Trophoblast cell (in vitro differentiated cells and primary cell): ENCODE measurements around the gene FSCB.
"Not testable (repeated sequence)": the region's sequence is repeated elsewhere in the genome, so short reads cannot be mapped to it uniquely, and the experiment has no call there.

Source experiments
- DNase-seq, 2 donors: peaks; one replicate each; pipeline ENCODE4 v3.0.0-alpha.2; 2016
- H2AFZ ChIP-seq: 2 replicates; pipeline ENCODE4 v1.6.1; 2013; ENCODE audit warnings: low read length, moderate library complexity, mild to moderate bottlenecking; ENCODE audit not compliant: insufficient read depth, poor library complexity
- H2AK5ac ChIP-seq: 2 replicates; pipeline ENCODE4 v1.6.1; 2013; ENCODE audit warnings: mild to moderate bottlenecking, low read length
- H2BK120ac ChIP-seq: 2 replicates; pipeline ENCODE4 v1.6.1; 2013; ENCODE audit warnings: low read length, mild to moderate bottlenecking, moderate library complexity; ENCODE audit not compliant: insufficient read depth, poor library complexity
- H2BK12ac ChIP-seq: 2 replicates; pipeline ENCODE4 v1.6.1; 2013; ENCODE audit warnings: mild to moderate bottlenecking, low read length, moderate library complexity
- H2BK5ac ChIP-seq: 2 replicates; pipeline ENCODE4 v1.6.1; 2013; ENCODE audit warnings: low read length, low read depth, moderate library complexity, mild to moderate bottlenecking; ENCODE audit not compliant: poor library complexity
- H3K14ac ChIP-seq: 2 replicates; pipeline ENCODE4 v1.6.1; 2013; ENCODE audit warnings: mild to moderate bottlenecking, low read length
- H3K18ac ChIP-seq: 2 replicates; pipeline ENCODE4 v1.6.1; 2013; ENCODE audit warnings: mild to moderate bottlenecking, low read length
- H3K23ac ChIP-seq: 2 replicates; pipeline ENCODE4 v1.6.1; 2013; ENCODE audit warnings: low read length
- H3K27ac ChIP-seq: 2 replicates; pipeline ENCODE4 v1.5.1; 2013; ENCODE audit warnings: low read depth, mild to moderate bottlenecking, inconsistent platforms, low read length, moderate library complexity
- H3K27me3 ChIP-seq: 2 replicates; pipeline ENCODE4 v1.6.1; 2013; ENCODE audit warnings: inconsistent platforms, mild to moderate bottlenecking, low read length, moderate library complexity; ENCODE audit not compliant: insufficient read depth
- H3K36me3 ChIP-seq, 2 experiments: 1 replicate in 1 of 2; 2 replicates in 1 of 2; pipeline ENCODE4 v1.6.1; 2013; ENCODE audit warnings: low read length in 2 of 2, mild to moderate bottlenecking in 2 of 2, moderate library complexity in 1 of 2; ENCODE audit not compliant: insufficient read depth in 2 of 2, control insufficient read depth in 1 of 2
- H3K4ac ChIP-seq: 2 replicates; pipeline ENCODE4 v1.6.1; 2013; ENCODE audit warnings: low read depth, mild to moderate bottlenecking, low read length, moderate library complexity
- H3K4me1 ChIP-seq, 2 experiments: 1 replicate in 1 of 2; 2 replicates in 1 of 2; pipeline ENCODE4 v1.6.1; 2013; ENCODE audit warnings: low read length in 2 of 2, mild to moderate bottlenecking in 2 of 2, moderate library complexity in 1 of 2; ENCODE audit not compliant: insufficient read depth in 2 of 2, control insufficient read depth in 1 of 2
- H3K4me2 ChIP-seq: 2 replicates; pipeline ENCODE4 v1.6.1; 2013; ENCODE audit warnings: inconsistent platforms, mild to moderate bottlenecking, low read length, moderate library complexity
- H3K4me3 ChIP-seq: 2 replicates; pipeline ENCODE4 v1.5.1; 2013; ENCODE audit warnings: mild to moderate bottlenecking, low read depth, low read length, inconsistent platforms
- H3K79me1 ChIP-seq: one replicate; pipeline ENCODE4 v1.6.1; 2013; ENCODE audit warnings: low read length
- H3K79me2 ChIP-seq: 2 replicates; pipeline ENCODE4 v1.6.1; 2013; ENCODE audit warnings: low read length, mild to moderate bottlenecking; ENCODE audit not compliant: control insufficient read depth, insufficient read depth, poor library complexity
- H3K9ac ChIP-seq: 2 replicates; pipeline ENCODE4 v1.6.1; 2013; ENCODE audit warnings: mild to moderate bottlenecking, low read length
- H3K9me3 ChIP-seq: 2 replicates; pipeline ENCODE4 v1.6.1; 2013; ENCODE audit warnings: low read depth, mild to moderate bottlenecking, control low read depth, inconsistent platforms, low read length; ENCODE audit not compliant: insufficient read depth
- H4K12ac ChIP-seq: 2 replicates; pipeline ENCODE4 v1.6.1; 2013; ENCODE audit warnings: low read depth, mild to moderate bottlenecking, low read length, moderate library complexity
- H4K8ac ChIP-seq: 2 replicates; pipeline ENCODE4 v1.6.1; 2013; ENCODE audit warnings: low read depth, mild to moderate bottlenecking, low read length, moderate library complexity
- H4K91ac ChIP-seq: one replicate; pipeline ENCODE4 v1.6.1; 2013; ENCODE audit warnings: low read depth, mild to moderate bottlenecking, low read length, moderate library complexity
- WGBS: extraction: QIAGEN DNeasy Blood & Tissue Kit; methylation state at CpG from one replicate; pipeline ENCODE4 v1.1.7; 2013; ENCODE audit warnings: missing lambda C conversion rate; ENCODE audit not compliant: insufficient read length, insufficient coverage; ENCODE audit errors: extremely low coverage; 5-methylcytosine and 5-hydroxymethylcytosine counted together

FSCB gene

DNA sequence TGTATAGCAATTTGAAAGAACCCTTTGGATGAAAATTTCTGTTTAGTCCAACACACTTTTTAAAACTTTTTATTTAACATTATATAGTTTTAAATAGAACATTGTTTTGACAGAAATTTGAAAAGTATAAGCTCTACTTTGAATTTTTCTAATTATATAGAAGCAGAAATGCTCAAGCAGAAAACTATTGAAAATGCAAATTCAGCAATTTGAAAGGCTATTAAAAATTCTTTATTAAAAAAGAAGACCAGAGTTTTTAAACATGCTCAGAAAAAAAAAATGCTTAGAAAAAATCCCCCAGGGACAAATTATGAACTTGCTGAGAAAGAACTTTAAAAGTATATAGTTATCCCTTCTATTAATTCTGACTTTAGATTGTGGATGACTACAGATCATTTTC lies 21.1 kb upstream of the FSCB start:
- H3K9me3 ChIP-seq = no peaks in the 10 kb centered on the region
- no peak overlapping the region for H3K4me3 ChIP-seq
- no peaks in the 10 kb centered on the region for H3K36me3 ChIP-seq
- no peak overlapping the region for H2BK120ac ChIP-seq
- H3K27ac ChIP-seq = no peak overlapping the region
- no peak overlapping the region for H3K18ac ChIP-seq
- no peaks in the 10 kb centered on the region for H3K79me2 ChIP-seq
- no peak overlapping the region for H3K14ac ChIP-seq
- no peak for DNase-seq
- H2BK5ac ChIP-seq = no peak overlapping the region
- H3K23ac ChIP-seq = no peak overlapping the region
- no peak overlapping the region for H3K4ac ChIP-seq
- H3K9ac ChIP-seq = no peak overlapping the region
- H2AFZ ChIP-seq = no peak overlapping the region
- no peak overlapping the region for H4K91ac ChIP-seq
- H3K4me1 ChIP-seq = peaks cover 0 to 3% of the 10 kb centered on the region in 2 experiments
- H2BK12ac ChIP-seq = no peak overlapping the region
- H2AK5ac ChIP-seq = no peak overlapping the region
- H3K4me2 ChIP-seq = no peak overlapping the region
- H4K12ac ChIP-seq = no peak overlapping the region
- H3K27me3 ChIP-seq = no peaks in the 10 kb centered on the region
- no peaks in the 10 kb centered on the region for H3K79me1 ChIP-seq
- no peak overlapping the region for H4K8ac ChIP-seq

DNA sequence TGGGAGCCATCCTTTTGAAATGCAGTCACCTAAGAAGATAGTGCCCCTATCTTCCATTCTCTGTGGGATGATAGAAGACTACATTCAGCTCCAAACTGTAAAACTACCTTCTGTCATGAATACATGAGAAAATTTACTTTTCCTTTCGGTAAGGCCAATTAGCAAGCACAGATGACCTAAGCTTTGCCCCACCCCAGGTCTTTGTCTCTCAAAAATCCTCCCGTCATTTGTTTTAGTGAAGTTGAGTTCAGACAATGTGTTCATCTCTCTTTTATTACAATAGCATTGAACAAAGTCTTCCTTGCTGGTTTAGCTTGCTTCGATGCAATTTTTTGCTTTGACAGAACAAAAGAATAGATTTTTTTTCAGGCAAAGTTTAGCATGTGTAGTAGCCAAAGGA lies 18.2 kb upstream of the FSCB start:
- DNase-seq = no peak
- H3K36me3 ChIP-seq = no peaks in the 10 kb centered on the region
- H2BK120ac ChIP-seq = no peak overlapping the region
- H2BK12ac ChIP-seq = no peak overlapping the region
- no peak overlapping the region for H3K18ac ChIP-seq
- H4K91ac ChIP-seq = no peak overlapping the region
- H3K9me3 ChIP-seq = no peaks in the 10 kb centered on the region
- H3K4me1 ChIP-seq = no peaks in the 10 kb centered on the region
- no peak overlapping the region for H4K8ac ChIP-seq
- no peak overlapping the region for H2AFZ ChIP-seq
- no peak overlapping the region for H3K27ac ChIP-seq
- H3K4me2 ChIP-seq = no peak overlapping the region
- H3K4ac ChIP-seq = no peak overlapping the region
- H4K12ac ChIP-seq = no peak overlapping the region
- WGBS = no CpG with 5 or more reads among the region's 3 CpGs
- H3K79me2 ChIP-seq = no peaks in the 10 kb centered on the region
- no peak overlapping the region for H2BK5ac ChIP-seq
- no peak overlapping the region for H3K23ac ChIP-seq
- no peak overlapping the region for H3K9ac ChIP-seq
- H3K27me3 ChIP-seq = no peaks in the 10 kb centered on the region
- H2AK5ac ChIP-seq = no peak overlapping the region
- H3K4me3 ChIP-seq = no peak overlapping the region
- H3K79me1 ChIP-seq = no peaks in the 10 kb centered on the region
- no peak overlapping the region for H3K14ac ChIP-seq

DNA sequence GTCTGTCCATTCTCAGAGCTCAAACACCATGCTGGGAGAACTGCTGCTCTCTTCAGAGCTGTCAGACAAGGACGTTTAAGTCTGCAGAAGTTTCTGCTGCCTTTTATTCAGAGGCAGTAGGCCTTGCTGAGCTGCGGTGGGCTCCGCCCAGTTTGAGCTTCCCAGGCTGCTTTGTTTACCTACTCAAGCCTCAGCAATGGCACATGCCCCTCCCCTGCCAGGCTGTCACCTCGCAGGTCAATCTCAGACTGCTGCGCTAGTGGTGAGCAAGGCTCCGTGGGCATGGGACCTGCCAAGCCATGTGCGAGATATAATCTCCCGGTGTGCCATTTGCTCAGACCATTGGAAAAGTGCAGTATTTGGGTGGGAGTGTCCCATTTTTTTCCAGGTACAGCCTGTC lies 8.6 kb upstream of the FSCB start:
- not testable (repeated sequence) for H3K36me3 ChIP-seq, H3K4me3 ChIP-seq, H3K27ac ChIP-seq, H3K4me1 ChIP-seq, H3K4ac ChIP-seq, H2BK120ac ChIP-seq, H4K12ac ChIP-seq, H2BK5ac ChIP-seq, H3K18ac ChIP-seq, H3K23ac ChIP-seq, H3K27me3 ChIP-seq, H3K9ac ChIP-seq, H3K4me2 ChIP-seq, H3K9me3 ChIP-seq, H2AFZ ChIP-seq, H4K91ac ChIP-seq, H3K14ac ChIP-seq, H3K79me1 ChIP-seq, H2BK12ac ChIP-seq, DNase-seq, H4K8ac ChIP-seq, H2AK5ac ChIP-seq, H3K79me2 ChIP-seq
- WGBS = no CpG with 5 or more reads among the region's 8 CpGs

DNA sequence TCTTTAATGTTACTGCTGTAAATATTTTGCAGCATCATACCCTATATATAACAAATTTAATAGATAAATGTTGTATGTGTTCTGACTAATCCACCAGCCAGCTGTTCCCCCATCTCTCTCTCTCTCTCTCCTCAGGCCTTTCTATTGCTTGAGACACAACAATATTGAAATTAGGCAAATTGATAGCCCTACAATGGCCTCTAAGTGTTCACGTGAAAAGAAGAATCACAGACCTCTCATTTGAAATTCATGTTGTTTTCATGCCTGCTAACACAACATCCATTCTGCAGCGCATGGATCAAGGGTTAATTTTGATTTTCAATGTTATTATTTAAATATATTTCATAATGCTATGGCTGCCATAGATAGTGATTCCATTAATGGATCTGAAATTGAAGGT lies 1.8 kb upstream of the FSCB start:
- no peak overlapping the region for H3K14ac ChIP-seq
- no peak overlapping the region for H2AK5ac ChIP-seq
- no peaks in the 10 kb centered on the region for H3K36me3 ChIP-seq
- no peak overlapping the region for H3K18ac ChIP-seq
- no peak overlapping the region for H3K4ac ChIP-seq
- no peak overlapping the region for H3K23ac ChIP-seq
- no peaks in the 10 kb centered on the region for H3K9me3 ChIP-seq
- H3K27ac ChIP-seq = no peak overlapping the region
- no peaks in the 10 kb centered on the region for H3K4me1 ChIP-seq
- H3K4me2 ChIP-seq = no peak overlapping the region
- no peak overlapping the region for H4K91ac ChIP-seq
- H2BK12ac ChIP-seq = no peak overlapping the region
- no peaks in the 10 kb centered on the region for H3K79me1 ChIP-seq
- DNase-seq = no peak
- H2AFZ ChIP-seq = no peak overlapping the region
- H4K12ac ChIP-seq = no peak overlapping the region
- H3K4me3 ChIP-seq = no peak overlapping the region
- no peak overlapping the region for H2BK120ac ChIP-seq
- H3K27me3 ChIP-seq = no peaks in the 10 kb centered on the region
- WGBS = no CpG with 5 or more reads among the region's 2 CpGs
- no peak overlapping the region for H2BK5ac ChIP-seq
- H3K9ac ChIP-seq = no peak overlapping the region
- no peak overlapping the region for H4K8ac ChIP-seq
- H3K79me2 ChIP-seq = no peaks in the 10 kb centered on the region

DNA sequence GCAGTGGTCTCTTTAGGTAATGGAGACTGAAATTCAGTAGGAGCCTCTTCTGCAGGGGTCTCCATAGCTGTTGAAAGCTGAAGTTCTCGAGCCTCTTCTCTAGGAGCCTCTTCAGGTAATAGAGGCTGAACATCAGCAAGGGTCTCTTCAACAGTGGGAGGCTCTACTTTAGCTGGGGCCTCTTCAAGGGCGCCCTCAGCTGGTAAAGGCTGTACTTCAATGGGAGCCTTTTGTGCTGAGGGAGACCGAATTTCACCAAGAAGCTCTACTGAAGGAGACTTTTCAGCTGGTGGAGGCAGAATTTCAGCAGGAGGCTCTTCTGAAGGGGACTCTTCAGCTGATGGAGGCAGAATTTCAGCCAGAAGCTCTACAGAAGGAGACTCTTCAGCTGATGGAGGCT lies 1.5 kb downstream of the FSCB start:
- WGBS = no CpG with 5 or more reads among the region's 3 CpGs
- no peak overlapping the region for H3K27ac ChIP-seq
- H3K79me1 ChIP-seq = no peaks in the 10 kb centered on the region
- no peak overlapping the region for H4K12ac ChIP-seq
- no peak for DNase-seq
- no peak overlapping the region for H3K23ac ChIP-seq
- no peak overlapping the region for H3K4me3 ChIP-seq
- H3K4me2 ChIP-seq = no peak overlapping the region
- no peak overlapping the region for H2AK5ac ChIP-seq
- no peaks in the 10 kb centered on the region for H3K36me3 ChIP-seq
- H3K27me3 ChIP-seq = no peaks in the 10 kb centered on the region
- H2BK12ac ChIP-seq = no peak overlapping the region
- H3K79me2 ChIP-seq = no peaks in the 10 kb centered on the region
- H4K8ac ChIP-seq = no peak overlapping the region
- no peak overlapping the region for H4K91ac ChIP-seq
- no peaks in the 10 kb centered on the region for H3K9me3 ChIP-seq
- no peak overlapping the region for H2AFZ ChIP-seq
- no peak overlapping the region for H2BK120ac ChIP-seq
- H3K4me1 ChIP-seq = no peaks in the 10 kb centered on the region
- H3K14ac ChIP-seq = no peak overlapping the region
- H3K9ac ChIP-seq = no peak overlapping the region
- H3K4ac ChIP-seq = no peak overlapping the region
- H2BK5ac ChIP-seq = no peak overlapping the region
- H3K18ac ChIP-seq = no peak overlapping the region
